Raji (cell line): ENCODE data around the gene ALPK3.

Experiments used
- POLR2A ChIP-seq: IDR thresholded peaks from 2 replicates; pipeline ENCODE4 v1.6.1; 2011; ENCODE audit warnings: low read depth, low read length, control low read depth; ENCODE audit not compliant: insufficient read depth

ALPK3 gene

DNA sequence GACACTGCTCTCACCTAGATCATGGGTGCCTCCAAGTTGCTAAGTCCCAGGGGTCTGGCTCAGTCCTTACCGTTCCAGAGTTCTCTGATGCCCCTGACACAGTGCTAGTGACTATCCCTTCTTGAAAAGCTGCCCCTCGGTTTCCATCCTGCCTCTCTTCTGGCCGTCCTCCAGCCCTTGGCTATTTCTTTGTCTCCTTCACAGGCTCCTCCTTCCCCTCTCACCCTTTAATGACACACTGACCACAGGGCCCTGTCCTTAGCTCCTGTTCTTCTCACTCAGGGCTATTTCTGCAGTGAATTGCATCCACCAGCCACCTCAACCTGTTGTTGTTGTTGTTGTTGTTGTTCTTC is 98.4 kb downstream of the ALPK3 start:
- no peak for TF ChIP-seq POLR2A

DNA sequence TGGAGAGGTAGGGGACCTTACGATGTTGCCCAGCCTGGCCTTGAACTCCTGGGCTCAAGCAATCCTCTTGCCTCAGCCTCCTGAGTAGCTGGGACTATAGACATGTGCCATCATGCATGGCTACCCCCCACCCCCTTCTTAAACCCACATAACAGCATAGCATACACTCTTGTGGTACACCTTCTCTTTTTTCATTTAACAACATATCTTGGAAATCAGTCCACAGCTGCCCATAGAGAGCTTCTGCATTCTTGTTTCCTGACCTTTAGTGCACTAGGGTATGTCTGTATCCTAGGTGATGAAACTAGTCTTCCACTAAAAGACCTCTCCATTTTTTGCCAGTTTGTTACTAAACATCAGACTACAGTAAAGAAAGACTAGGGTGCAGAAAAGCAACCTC is 100.3 kb downstream of the ALPK3 start:
- no peak for TF ChIP-seq POLR2A

DNA sequence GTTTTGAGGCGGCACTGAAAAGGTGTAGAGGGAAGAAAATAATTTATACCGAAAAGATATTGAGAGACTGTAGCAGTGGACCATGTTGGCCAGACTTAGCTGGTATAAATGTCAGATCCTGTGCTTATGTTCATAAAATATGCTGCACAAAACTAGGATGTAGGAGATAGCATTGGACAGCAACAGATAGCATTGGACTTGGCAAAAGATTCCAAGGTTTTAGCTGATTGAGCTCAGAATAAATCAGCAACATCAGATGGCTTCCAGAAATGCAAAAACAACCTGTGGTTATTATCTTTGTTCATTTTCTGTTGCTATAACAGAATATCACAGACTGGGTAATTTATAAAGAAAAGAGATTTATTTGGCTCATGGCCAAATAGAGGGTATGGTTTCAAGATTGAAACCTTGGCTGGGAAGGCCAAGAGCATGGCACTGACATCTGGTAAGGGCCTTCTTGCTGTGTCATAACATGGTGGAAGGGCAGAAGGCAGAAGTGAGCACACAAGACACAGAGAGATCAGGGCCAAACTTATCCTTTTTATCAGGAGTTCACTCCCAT is 102.0 kb downstream of the ALPK3 start:
- no peak for TF ChIP-seq POLR2A

DNA sequence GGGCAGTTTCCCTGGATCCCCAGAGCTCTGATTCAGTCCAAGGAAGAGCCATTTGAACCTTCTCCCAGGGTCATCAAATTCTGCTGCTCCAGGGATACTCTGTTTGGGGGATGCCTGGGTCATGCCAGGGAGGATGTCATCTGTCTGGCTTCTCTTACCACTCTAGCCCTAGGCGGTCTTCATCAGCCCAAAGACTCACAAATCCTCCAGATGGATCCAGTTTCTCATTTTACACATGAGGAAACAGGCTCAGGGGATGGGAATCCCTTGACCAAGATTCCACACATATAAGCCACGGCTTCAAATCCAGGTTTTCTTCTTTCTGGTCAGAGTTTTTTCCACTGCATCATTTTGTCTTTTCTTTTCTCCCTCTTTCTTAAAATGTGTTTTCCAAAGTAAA is 104.0 kb downstream of the ALPK3 start:
- no peak for TF ChIP-seq POLR2A

DNA sequence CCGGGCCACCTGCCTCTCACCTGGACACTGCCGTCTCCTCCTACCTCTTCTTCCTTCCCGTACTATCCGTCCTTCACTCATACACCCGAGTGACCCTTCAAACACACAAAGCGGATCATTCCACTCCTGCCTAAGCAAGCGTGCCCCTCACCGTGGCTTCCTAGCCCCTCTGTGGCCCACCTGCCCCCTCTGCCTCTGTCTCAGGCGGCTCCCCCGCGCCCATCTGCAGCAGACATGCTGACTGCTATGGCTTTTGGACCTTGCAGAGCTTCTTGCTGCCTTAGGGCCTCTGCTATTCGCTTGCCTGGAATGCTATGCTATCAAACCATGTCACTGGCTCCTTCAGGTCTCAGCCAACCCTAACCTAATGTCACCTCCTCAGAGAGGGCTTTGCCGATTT is 105.4 kb downstream of the ALPK3 start:
- TF ChIP-seq POLR2A = no peak
